HCT116 (cell line): ENCODE results near the gene PRLH.

ENCODE experiments used
- CTCF ChIP-seq, 3 experiments: fragments of 200-600 bp in 1 of 3; sonication (generic) in 1 of 3; IDR thresholded peaks in 2 of 3; conservative IDR thresholded peaks in 1 of 3; 2 replicates each; pipeline ENCODE4 v1.5.1; 2012 to 2017; ENCODE audit warnings: low read depth in 2 of 3, low read length in 2 of 3, antibody characterized with exemption in 1 of 3, borderline replicate concordance in 1 of 3, control low read depth in 1 of 3, mild to moderate bottlenecking in 1 of 3, mixed read lengths in 1 of 3, mixed run types in 1 of 3, moderate library complexity in 1 of 3; ENCODE audit not compliant: insufficient read depth in 1 of 3
- EZH2 ChIP-seq: fragments of 200-600 bp; sonication (generic); IDR thresholded peaks from 2 replicates; pipeline ENCODE4 v1.6.1; 2017; ENCODE audit warnings: antibody characterized with exemption, mixed run types
- MAX ChIP-seq: IDR thresholded peaks from 2 replicates; pipeline ENCODE4 v1.6.1; 2012
- POLR2A ChIP-seq: IDR thresholded peaks from 2 replicates; pipeline ENCODE4 v1.7.0; 2011; ENCODE audit warnings: borderline replicate concordance; ENCODE audit not compliant: insufficient read depth, insufficient read length; ENCODE audit errors: extremely low read depth
- SRF ChIP-seq: IDR thresholded peaks from 2 replicates; pipeline ENCODE4 v1.6.1; 2012; ENCODE audit warnings: low read depth

- TF ChIP-seq POLR2A (no peak), MAX (no peak), SRF (no peak), CTCF (IDR thresholded peaks at IDR 0.05 in 2 of 3, conservative IDR thresholded peaks at IDR 0.05 in 1 of 3; ENCODE audit: borderline replicate concordance in 1 of 3, insufficient read depth in 1 of 3, low read depth in 2 of 3, low read length in 2 of 3) (no peak), EZH2 (no peak)
Observed at GRCh38 chr2:237533668-237534161, 32.7 kb upstream of the PRLH start.
